ENCODE measurements around the gene C17orf75. TPM values are rescaled to one million over a fixed set of nuclear protein-coding genes. Genes with fewer than 3 reads are reported as not detected.

C17orf75 gene
- total and polyA plus RNA-seq, 4 donors: 4.7 to 10.1 (median 7.6) TPM

GRCh38 chr17:32356378-32356743 lies 14.4 kb upstream of the C17orf75 start:
- H3K9me3 ChIP-seq (ENCODE audit: control insufficient read depth in 4 of 4, low read length in 3 of 4): no peaks in the 10 kb centered on the region
- no peak for TF ChIP-seq REST (IDR thresholded peaks at IDR 0.05)
- H3K36me3 ChIP-seq (ENCODE audit: control insufficient read depth in 4 of 4, insufficient read depth in 3 of 4, low read depth in 1 of 4, low read length in 3 of 4): peaks cover 17 to 49% (median 35%) of the 10 kb centered on the region in 4 donors
- H3K27ac ChIP-seq (ENCODE audit: low read depth in 1 of 2, low read length in 2 of 2): no peak overlapping the region
- 97% methylated on average over 3 of the region's 3 CpGs for WGBS
- no peak overlapping the region for H3K9ac ChIP-seq (ENCODE audit: low read depth in 1 of 2, low read length in 2 of 2)
- DNase-seq (ENCODE audit: low spot score): no peak
- peaks cover 5 to 43% (median 16%) of the 10 kb centered on the region in 4 donors for H3K4me1 ChIP-seq (ENCODE audit: control insufficient read depth in 4 of 4, insufficient read depth in 4 of 4, low read length in 3 of 4)
- H3K4me3 ChIP-seq (ENCODE audit: low read depth in 1 of 3, low read length in 3 of 3): no peak overlapping the region
- H3K27me3 ChIP-seq (ENCODE audit: control insufficient read depth in 4 of 4, insufficient read depth in 4 of 4, low read length in 3 of 4): no peaks in the 10 kb centered on the region

- peaks cover 17 to 44% (median 30%) of the 10 kb centered on the region in 4 donors for H3K36me3 ChIP-seq (ENCODE audit: control insufficient read depth in 4 of 4, insufficient read depth in 3 of 4, low read depth in 1 of 4, low read length in 3 of 4)
- no peak overlapping the region for H3K27ac ChIP-seq (ENCODE audit: low read depth in 1 of 2, low read length in 2 of 2)
Measured at GRCh38 chr17:32355649-32356377, 13.8 kb upstream of the C17orf75 start.

More at GRCh38 chr17:32355649-32356377, 13.8 kb upstream of the C17orf75 start:
- WGBS: 67% methylated on average over 6 of the region's 6 CpGs
- no peak for DNase-seq (ENCODE audit: low spot score)
- H3K9ac ChIP-seq (ENCODE audit: low read depth in 1 of 2, low read length in 2 of 2): no peak overlapping the region
- no peaks in the 10 kb centered on the region for H3K9me3 ChIP-seq (ENCODE audit: control insufficient read depth in 4 of 4, low read length in 3 of 4)
- H3K4me3 ChIP-seq (ENCODE audit: low read depth in 1 of 3, low read length in 3 of 3): no peak overlapping the region
- no peaks in the 10 kb centered on the region for H3K27me3 ChIP-seq (ENCODE audit: control insufficient read depth in 4 of 4, insufficient read depth in 4 of 4, low read length in 3 of 4)
- peaks cover 5 to 43% (median 16%) of the 10 kb centered on the region in 4 donors for H3K4me1 ChIP-seq (ENCODE audit: control insufficient read depth in 4 of 4, insufficient read depth in 4 of 4, low read length in 3 of 4)
- TF ChIP-seq HNF4A (conservative IDR thresholded peaks at IDR 0.05) (no peak), HNF4G (IDR thresholded peaks at IDR 0.05) (no peak), YY1 (IDR thresholded peaks at IDR 0.05) (no peak), EGR1 (IDR thresholded peaks at IDR 0.05; ENCODE audit: low read depth in 2 of 2) (no peak), FOXA2 (IDR thresholded peaks at IDR 0.05) (no peak), JUND (IDR thresholded peaks at IDR 0.05) (no peak), FOXA1 (IDR thresholded peaks at IDR 0.05) (no peak), ATF3 (IDR thresholded peaks at IDR 0.05) (no peak), GABPA (IDR thresholded peaks at IDR 0.05 in 1 of 2, conservative IDR thresholded peaks at IDR 0.05 in 1 of 2) (no peak), REST (IDR thresholded peaks at IDR 0.05) (no peak), TAF1 (conservative IDR thresholded peaks at IDR 0.05) (no peak), SP1 (IDR thresholded peaks at IDR 0.05) (no peak), RXRA (IDR thresholded peaks at IDR 0.05) (no peak), RAD21 (IDR thresholded peaks at IDR 0.05) (no peak), NR2F2 (IDR thresholded peaks at IDR 0.05) (no peak), ZBTB33 (IDR thresholded peaks at IDR 0.05) (no peak), MAX (IDR thresholded peaks at IDR 0.05) (no peak)
- TF ChIP-seq, protein P1, sequence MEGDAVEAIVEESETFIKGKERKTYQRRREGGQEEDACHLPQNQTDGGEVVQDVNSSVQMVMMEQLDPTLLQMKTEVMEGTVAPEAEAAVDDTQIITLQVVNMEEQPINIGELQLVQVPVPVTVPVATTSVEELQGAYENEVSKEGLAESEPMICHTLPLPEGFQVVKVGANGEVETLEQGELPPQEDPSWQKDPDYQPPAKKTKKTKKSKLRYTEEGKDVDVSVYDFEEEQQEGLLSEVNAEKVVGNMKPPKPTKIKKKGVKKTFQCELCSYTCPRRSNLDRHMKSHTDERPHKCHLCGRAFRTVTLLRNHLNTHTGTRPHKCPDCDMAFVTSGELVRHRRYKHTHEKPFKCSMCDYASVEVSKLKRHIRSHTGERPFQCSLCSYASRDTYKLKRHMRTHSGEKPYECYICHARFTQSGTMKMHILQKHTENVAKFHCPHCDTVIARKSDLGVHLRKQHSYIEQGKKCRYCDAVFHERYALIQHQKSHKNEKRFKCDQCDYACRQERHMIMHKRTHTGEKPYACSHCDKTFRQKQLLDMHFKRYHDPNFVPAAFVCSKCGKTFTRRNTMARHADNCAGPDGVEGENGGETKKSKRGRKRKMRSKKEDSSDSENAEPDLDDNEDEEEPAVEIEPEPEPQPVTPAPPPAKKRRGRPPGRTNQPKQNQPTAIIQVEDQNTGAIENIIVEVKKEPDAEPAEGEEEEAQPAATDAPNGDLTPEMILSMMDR (IDR thresholded peaks at IDR 0.05; ENCODE audit: low read depth, low read length, missing input control): no peak

Measured in liver (tissue), 9 donors.